ENCODE measurements around the gene RARRES2. TPM values are rescaled to one million over a fixed set of nuclear protein-coding genes. Genes with fewer than 3 reads are reported as not detected.
A peak's percentile ranks its signal among the peaks of the same experiment; 100 is the strongest.

RARRES2 gene
- total RNA-seq, 1 donor from 2014 or later: 4.9 TPM

DNA sequence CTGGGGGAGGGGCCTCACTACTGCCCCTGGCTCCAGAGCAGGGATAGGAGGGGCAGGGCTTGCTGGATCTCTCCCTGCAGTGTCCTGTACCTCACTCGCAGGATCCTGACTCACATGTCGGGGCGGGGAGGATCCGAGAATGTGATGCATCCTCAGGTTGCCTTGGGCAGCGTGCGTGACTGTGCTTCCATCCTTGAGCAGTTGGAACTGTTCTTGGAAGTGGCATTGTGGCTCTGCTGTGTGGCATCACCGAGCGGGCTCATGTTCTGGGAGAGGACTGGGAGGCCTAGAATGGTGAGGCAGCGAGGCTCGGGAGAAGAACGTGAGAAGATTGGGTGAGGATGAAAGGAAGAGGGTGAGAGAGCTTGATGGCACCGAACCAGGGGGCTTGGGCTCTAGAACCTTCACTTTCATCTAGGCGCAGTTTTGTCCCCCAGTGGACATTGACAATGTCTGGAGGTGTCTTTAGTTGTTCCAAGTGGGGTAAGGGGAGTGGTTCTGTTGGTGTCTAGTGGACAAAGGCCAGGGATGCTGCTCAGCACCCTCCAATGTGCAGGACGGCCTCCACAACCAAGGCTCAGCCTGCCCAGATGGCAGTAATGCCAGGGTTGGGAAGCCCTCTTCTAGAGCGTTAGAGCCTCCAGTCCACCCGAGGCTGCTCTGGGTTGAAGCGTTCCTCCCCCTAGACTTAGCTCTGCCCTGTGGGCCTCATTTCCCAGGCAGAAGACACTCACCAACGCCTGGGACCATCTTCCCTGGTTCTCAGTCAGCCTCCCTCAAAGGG lies 8.4 kb downstream of the RARRES2 start:
- TF ChIP-seq, protein P1, sequence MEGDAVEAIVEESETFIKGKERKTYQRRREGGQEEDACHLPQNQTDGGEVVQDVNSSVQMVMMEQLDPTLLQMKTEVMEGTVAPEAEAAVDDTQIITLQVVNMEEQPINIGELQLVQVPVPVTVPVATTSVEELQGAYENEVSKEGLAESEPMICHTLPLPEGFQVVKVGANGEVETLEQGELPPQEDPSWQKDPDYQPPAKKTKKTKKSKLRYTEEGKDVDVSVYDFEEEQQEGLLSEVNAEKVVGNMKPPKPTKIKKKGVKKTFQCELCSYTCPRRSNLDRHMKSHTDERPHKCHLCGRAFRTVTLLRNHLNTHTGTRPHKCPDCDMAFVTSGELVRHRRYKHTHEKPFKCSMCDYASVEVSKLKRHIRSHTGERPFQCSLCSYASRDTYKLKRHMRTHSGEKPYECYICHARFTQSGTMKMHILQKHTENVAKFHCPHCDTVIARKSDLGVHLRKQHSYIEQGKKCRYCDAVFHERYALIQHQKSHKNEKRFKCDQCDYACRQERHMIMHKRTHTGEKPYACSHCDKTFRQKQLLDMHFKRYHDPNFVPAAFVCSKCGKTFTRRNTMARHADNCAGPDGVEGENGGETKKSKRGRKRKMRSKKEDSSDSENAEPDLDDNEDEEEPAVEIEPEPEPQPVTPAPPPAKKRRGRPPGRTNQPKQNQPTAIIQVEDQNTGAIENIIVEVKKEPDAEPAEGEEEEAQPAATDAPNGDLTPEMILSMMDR (IDR thresholded peaks at IDR 0.05; ENCODE audit: unreplicated experiment): no peak
- peaks cover 11% of the 10 kb centered on the region for H3K36me3 Mint-ChIP-seq (ENCODE audit: low read depth, unreplicated experiment)
- no peak for DNase-seq (ENCODE audit: low spot score)
- H3K27me3 Mint-ChIP-seq (ENCODE audit: unreplicated experiment): peaks cover 6% of the 10 kb centered on the region
- H3K4me3 Mint-ChIP-seq (ENCODE audit: unreplicated experiment): no peak overlapping the region
- H3K4me1 Mint-ChIP-seq (ENCODE audit: unreplicated experiment): peaks cover 5% of the 10 kb centered on the region
- H3K27ac Mint-ChIP-seq (ENCODE audit: unreplicated experiment): no peak overlapping the region
- H3K9me3 Mint-ChIP-seq (ENCODE audit: unreplicated experiment): no peaks in the 10 kb centered on the region

DNA sequence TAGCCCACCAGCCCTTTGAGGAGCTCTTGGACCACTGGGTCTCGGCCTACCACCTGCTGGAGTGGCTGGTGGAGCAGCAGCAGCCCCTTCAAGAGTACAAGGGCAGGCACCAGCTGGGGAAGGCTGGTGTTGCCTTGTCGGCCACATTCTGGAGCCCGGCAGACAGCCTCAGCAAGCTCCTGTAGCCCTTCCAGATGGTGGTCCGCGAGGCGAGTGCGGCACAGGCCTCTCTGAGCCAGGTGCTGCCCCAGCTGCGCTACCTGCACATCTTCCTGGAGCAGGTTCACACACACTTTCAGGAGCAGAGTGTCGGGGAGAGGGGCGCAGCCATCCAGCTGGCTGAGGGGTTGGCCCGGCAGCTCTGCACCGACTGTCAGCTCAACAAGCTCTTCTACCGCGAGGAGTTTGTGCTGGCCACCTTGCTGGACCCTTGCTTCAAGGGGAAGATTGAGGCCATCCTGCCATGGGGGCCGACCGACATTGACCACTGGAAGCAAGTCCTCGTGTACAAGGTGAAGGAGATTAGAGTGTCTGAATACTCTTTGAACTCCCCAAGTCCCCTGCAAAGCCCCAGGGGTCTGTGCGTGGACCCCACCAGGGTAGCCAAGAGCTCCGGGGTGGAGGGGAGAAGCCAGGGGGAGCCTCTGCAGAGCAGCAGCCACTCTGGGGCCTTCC lies 11.1 kb downstream of the RARRES2 start:
- DNase-seq (ENCODE audit: low spot score): no peak
- H3K4me3 Mint-ChIP-seq (ENCODE audit: unreplicated experiment): no peak overlapping the region
- peaks cover 12% of the 10 kb centered on the region for H3K36me3 Mint-ChIP-seq (ENCODE audit: low read depth, unreplicated experiment)
- H3K27ac Mint-ChIP-seq (ENCODE audit: unreplicated experiment): no peak overlapping the region
- H3K27me3 Mint-ChIP-seq (ENCODE audit: unreplicated experiment): peaks cover 8% of the 10 kb centered on the region
- TF ChIP-seq, protein P1 (IDR thresholded peaks at IDR 0.05; ENCODE audit: unreplicated experiment): no peak
- no peaks in the 10 kb centered on the region for H3K9me3 Mint-ChIP-seq (ENCODE audit: unreplicated experiment)
- peaks cover 5% of the 10 kb centered on the region for H3K4me1 Mint-ChIP-seq (ENCODE audit: unreplicated experiment)

DNA sequence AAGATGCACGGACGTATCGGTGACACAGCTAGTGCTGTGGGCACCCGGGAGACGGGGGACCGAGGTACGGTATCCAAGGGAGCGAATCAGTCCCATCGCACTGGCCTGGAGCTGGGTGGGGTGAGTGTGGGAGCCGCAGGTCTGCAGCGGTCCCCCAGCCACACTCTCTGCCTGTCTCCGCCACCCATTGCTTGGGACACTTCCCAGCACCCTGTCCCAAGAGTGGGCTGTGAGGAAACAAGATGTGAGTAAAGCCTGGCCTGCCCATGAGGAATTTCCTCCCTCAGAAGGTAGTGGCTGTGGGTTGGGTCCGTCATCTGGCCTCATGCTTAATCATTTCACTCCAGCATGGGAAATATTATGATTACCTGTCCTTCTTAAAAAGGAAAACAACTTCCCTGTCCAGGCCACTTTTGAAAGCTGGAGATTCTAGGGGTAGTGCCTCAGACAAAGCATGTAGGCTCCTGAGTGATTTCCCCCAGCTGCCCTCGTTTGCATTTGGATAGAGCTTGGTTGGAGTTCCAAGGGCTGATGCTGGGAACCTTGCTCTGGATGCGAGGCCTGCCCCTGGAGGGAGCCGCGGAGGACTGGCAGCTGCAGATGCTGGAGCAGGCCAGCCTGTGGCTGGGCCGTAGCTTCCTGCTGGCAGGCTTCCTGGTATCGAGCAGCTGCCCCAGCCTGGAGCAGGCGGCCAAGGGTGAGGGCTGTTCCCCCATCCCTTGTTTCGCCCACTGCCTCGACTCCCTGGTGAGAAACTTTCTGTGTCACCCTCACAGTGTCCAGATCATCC lies 11.9 kb downstream of the RARRES2 start:
- peaks cover 11% of the 10 kb centered on the region for H3K27me3 Mint-ChIP-seq (ENCODE audit: unreplicated experiment)
- H3K27ac Mint-ChIP-seq (ENCODE audit: unreplicated experiment): no peak overlapping the region
- peaks cover 20% of the 10 kb centered on the region for H3K36me3 Mint-ChIP-seq (ENCODE audit: low read depth, unreplicated experiment)
- H3K9me3 Mint-ChIP-seq (ENCODE audit: unreplicated experiment): no peaks in the 10 kb centered on the region
- H3K4me3 Mint-ChIP-seq (ENCODE audit: unreplicated experiment): peak overlapping the region; percentile 43
- TF ChIP-seq, protein P1 (IDR thresholded peaks at IDR 0.05; ENCODE audit: unreplicated experiment): no peak
- no peak for DNase-seq (ENCODE audit: low spot score)
- H3K4me1 Mint-ChIP-seq (ENCODE audit: unreplicated experiment): peaks cover 11% of the 10 kb centered on the region

DNA sequence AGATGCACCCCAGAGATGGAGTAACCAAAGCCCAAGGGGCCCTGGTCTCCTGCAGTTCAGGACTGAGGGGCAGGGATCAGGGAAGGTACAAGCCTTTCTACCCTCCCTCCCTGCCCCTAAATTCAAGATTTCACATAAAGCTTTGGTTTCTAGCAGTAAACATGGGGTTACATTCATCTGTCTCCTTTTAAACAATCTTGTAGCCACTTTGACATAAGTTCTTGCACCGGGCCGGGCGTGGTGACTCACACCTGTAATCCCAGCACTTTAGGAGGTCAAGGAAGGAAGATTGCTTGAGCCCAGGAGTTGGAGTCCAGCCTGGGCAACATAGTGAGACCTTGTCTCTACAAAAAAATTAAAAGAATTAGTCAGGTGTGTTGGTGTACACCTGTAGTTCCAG lies 14.1 kb downstream of the RARRES2 start:
- no peak overlapping the region for H3K27ac Mint-ChIP-seq (ENCODE audit: unreplicated experiment)

More for the DNA sequence above, 14.1 kb downstream of the RARRES2 start:
- no peaks in the 10 kb centered on the region for H3K9me3 Mint-ChIP-seq (ENCODE audit: unreplicated experiment)
- peaks cover 20% of the 10 kb centered on the region for H3K4me1 Mint-ChIP-seq (ENCODE audit: unreplicated experiment)
- no peak overlapping the region for H3K4me3 Mint-ChIP-seq (ENCODE audit: unreplicated experiment)
- TF ChIP-seq, protein P1 (IDR thresholded peaks at IDR 0.05; ENCODE audit: unreplicated experiment): no peak
- H3K36me3 Mint-ChIP-seq (ENCODE audit: low read depth, unreplicated experiment): peaks cover 21% of the 10 kb centered on the region
- H3K27me3 Mint-ChIP-seq (ENCODE audit: unreplicated experiment): peaks cover 12% of the 10 kb centered on the region
- DNase-seq (ENCODE audit: low spot score): no peak
